Glomerular endothelial cell (primary cell): Measurements from ENCODE around the gene NTRK3. TPM values are rescaled to one million over a fixed set of nuclear protein-coding genes. Genes with fewer than 3 reads are reported as not detected.

Experiments used
- DNase-seq: peaks from one replicate; pipeline ENCODE4 v3.0.0-alpha.2; 2011; ENCODE audit warnings: low read depth, low spot score; ENCODE audit errors: extremely low read depth
- total RNA-seq: library from RNA; depleted of rRNA; stranded (reverse); fragments of >200 nt; gene quantifications from 2 replicates; pipeline ENCODE4 v1.2.3, GENCODE V29; 2015

Gene NTRK3
- total RNA-seq, 1 donor from 2014 or later = 0.41 TPM

DNA sequence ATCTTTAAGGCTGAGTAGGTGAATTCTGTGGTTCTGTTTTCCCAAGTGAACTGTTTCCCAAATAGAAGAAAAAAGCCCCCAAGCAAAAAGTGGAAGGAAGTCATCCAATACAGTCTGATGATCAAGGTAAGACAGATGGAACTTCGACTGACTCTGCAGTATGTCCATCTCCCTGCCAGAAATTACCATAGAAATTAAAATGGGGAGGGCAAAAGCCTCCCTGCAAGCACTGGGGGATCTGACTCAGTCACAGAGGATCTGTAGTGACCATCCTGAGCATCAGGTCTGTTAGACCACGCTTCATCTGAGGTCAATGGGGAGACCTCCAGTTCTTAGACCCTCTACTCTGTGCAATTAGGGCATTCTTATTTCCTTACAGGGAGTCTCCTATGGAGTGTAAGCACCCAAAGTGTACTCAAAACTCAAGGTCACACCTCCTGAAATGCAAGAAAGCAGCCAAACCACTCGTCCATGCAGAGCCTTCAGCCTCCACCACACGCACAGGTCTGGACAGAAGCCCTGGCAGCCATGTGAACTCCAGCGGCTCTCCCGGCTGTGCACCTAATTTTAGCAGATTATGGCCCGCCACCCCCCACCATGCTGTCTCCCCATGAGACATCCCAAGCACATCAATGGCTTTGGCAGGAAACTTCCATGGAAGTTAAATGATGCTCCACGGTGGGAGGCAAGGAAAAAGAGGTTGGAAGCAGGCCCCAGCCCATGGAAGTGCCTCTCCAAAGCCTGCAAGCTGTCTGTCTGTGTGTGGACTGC lies 348.7 kb downstream of the NTRK3 start:
- no peak for DNase-seq

DNA sequence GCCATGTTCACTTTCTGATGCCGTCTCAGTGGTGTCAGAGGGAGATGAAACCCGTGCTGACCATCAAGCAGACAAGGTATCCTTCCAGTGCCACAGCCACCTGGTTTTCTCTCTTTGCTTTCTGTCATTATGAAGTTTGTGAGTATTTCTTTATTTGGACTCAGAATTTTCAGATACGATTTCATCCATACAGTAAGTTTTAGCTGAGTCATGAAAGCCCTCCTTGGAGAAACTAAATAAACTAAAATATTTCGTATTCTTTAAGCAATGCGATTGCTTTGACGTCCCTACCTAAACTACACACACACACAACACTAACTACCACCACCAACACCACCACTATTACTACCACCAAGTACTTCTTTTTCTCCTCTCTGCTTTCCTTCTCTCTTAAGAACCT lies 350.1 kb downstream of the NTRK3 start:
- no peak for DNase-seq

DNA sequence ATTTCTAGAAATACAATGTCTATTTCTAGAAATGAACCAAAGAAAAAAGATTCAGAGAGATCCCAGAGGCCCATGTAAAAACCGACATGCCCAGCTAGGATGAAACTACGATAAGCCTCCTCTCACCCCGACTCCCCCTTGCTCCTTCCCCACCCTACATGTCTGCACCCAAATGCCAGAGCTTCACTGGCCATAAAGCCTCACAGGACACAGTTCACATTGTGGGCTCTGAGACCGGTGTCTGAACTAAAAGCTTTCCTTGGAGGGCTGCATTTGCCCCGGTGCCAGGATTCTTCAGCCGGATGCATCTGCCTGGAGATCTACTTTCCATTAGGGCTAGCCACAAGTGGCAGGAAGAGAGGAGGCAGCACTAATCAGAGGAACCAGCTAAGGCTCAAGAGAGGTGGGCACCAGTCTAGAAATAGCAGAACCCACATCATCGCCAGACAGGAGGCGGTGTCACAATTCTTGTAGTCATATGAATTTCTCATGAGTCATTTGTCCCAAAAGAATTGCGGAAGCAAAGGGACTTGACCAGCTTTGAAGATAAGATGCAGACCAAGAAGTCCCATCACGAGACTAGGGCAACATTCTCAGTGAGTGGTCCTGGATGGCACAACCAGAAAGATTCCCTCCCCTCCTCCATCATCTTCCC lies 353.6 kb downstream of the NTRK3 start:
- DNase-seq = no peak

DNA sequence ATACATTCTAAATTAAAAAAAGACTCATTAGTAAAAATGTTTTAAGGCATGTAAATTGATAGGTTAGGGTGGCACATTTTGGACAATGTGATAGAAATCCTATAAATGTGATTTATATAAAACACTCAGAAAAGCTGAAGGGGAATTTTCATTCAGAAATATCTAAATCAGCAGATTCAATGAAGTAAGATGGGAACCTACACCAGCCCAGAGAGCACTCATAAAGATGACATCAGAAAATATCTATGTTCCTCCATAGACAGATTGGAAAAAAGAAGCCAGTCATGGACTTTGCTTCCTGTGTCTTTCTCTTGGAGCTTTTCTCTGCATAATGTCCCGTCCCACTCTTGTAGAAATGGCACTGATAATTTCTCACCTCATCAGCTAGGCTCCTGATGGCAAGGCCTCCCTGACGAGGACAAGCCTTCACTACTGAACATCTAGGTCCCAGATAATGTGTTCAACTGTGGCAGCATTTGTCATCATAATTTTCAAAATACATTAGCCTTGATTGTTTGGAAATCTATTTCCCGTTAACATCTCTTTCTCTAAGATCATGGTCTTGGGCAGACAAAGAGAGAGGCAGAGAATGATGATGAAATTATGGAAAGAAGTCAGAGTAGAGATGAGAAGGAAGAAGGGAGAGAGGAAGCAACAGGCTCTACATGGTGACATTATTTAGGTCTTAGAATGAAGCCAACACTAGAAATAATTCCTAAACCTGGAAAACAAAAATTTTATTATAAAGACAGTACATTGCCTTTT lies 354.4 kb downstream of the NTRK3 start:
- no peak for DNase-seq

DNA sequence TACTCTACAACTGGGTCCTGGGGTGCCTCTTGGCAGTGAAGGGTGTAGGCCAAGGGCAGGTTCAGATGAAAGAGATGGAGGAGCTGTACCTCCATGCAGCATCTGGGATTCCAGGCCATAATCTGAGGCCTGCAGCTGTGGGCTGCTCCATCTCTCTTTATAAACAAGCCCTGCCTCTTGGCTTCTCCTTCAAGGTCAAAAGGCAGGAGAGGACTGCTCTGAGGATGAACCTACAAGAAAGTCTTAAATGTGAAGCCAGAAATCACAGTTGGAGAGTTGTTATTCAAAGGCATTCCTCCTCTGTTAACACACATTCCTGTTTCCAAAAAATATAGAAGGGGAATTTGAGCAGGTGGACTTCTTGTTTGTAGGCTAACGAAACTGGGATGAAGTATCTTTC lies 355.5 kb downstream of the NTRK3 start:
- no peak for DNase-seq

DNA sequence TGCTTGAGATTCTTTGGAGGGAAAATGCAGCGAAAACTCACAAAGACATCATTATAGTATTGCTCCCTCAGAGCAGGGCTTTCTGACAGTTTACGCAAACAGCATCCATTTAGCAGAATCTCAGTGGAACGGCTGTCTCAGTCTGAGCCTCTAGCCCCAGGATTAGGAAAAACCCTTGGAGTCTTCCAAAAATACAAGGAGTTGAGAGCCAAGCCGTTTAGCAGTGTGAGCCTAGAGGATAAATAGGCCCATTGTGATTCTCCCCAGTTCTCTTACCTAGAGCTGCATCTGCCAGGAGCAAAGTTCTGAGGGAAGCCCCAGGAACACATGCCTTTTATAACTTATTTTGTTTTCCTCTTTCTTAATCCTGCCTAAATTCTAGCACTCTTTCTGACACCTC lies 359.6 kb downstream of the NTRK3 start:
- no peak for DNase-seq

DNA sequence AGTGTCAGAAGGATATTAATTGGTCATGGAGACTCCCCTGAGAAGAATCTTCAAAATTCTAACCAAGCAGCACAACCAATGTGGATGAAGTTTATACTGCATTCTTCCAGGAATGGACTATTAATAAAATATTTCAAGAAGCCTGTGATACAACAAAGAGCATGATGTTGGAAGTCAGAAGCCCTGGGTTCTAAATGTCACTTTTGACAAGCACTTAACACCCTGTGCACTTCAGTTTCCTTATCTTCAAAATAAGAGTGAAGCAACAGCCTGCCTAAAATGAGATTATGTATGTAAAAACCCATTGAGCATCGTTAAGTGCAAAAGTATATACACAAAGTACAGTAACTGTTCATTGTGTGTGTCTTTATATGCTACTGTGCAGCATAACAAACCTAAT lies 369.4 kb downstream of the NTRK3 start:
- no peak for DNase-seq

DNA sequence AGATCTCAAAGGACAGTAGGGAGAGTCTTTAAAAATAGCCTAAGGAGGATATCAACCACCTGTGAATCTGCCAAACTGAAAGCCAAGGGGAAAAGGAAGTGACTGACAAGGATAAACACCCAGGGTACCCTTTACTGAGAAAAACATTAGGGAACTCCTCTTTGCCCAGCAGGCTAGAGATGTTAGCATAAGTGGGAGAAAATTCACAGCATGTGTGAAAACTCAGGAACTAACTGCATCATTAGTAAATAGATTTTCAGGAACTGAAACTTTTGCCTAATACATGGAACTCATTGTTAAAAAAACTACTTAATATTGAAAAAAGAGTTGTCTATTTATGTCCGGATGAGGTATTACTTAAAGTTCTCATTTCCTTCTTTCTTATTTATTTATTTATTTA lies 375.5 kb downstream of the NTRK3 start:
- DNase-seq = no peak

DNA sequence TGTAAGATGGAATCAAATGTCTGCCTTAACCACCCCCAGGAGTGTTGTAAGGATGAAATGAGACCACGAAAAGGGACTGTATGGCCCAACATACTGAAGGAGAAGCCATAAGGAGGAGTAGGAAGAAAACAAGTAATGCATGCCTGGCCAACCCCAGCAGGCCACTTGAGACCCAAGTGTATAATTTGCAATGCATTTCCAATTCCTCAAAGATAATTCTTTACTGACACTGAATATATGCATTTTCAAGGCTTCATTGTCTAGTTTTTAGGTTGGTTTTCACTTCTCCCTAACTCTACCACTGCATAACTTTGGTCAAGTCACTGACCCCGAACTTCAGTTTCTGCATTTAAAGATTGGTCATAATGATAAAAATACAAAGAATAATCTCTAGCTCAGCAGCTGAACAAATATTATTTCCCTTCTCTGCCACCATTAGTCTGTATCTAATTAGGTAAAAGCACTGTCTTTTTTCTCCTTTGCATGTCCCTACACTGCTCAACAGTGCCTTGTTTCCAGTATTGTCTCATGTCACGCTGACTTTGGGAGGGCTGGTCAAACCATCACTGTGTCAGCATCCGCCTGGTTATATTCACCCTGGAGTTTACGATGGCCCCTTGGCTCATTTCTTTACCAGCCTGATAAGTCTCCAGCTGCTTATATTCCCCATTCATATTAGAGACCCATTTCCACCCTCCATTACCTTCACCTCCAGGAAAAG lies 378.6 kb downstream of the NTRK3 start:
- no peak for DNase-seq

DNA sequence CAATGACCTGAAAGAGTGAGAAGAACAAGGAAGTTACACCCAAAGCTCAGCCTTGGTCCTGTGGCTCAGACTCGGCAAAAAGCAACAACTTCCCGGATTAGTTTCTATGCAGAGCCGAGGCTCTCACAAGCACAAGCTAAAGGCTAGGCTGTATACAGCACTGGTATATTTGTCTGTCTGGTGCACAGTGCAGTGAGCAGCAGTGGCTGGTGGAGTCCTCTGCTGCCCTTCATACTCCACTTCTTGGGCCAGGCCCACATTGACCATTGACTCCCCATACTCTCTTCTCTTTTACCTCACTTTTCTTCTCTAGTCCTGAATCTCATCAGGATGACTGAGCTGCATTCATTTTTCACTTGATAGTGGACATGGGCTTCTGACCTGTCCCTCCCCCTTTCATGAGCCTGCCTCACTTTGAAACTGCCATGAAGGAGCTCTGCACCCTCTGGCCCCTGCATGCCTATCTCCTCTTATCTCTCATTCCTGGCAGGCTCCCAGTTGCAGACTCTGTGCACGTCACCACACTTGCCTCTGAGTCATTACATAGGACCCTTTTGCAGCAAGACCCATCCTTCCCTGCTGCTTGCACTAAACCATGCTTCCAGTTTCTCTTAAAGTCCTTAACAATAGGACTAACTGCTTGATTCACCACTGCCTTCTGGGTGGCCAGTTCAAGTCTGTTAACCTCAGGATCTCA lies 379.3 kb downstream of the NTRK3 start:
- no peak for DNase-seq

DNA sequence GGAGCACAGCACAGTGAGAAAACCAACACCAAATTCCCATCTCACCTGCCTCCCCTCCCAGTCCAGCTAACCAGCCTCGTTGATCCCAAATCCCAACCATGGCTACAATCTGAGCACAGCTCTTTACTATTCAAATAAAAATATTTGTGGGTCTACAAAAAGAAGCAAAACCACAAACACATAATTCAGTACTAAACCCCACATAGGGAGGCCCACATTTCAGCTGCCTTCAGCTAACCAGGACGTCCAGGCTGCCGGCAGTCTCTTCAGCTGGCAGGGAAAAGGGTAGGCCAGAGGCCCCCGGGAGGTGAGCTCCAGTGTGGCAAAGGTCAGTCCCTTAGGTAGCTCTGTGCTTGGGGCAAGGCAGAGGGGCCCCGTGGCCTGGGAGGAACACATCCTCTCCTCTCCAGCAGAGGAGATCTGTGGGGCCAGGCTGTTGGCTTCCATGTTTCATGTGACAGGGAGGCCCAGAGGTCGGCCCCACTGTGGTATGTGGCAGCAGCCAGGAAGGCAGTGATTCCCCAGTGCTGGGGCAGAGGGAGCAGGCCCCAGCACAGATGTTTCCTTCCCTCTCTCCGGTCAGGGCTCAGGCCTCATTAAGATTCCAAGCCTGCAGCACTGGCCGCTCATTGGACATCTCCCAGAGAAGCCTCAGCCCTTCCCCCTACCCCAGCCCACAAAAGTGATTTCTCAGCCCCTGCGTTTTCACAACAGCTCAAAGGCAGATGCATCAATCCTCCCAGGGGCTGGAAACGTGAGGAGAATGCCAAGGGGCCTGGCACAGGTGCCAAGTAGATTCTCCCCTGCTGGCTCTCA lies 381.4 kb downstream of the NTRK3 start:
- no peak for DNase-seq

DNA sequence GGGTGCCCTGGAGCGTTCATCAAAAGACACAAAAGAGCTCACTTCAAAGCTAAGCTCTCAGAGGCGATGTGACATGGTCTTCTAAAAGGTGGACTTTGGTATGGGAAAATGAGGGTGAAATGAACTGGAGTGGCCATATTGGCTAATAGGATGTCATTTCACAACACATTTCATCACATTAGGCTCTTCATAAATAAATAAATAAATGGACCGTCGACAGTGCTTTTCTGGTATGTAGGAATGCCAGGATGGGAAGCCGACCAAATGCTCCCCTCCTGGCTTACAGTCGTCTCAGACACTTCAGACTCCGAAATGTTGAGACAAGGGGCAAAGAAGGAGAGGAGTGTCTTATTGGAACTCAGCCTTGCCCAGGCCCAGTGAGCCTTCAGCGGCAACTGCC lies 383.0 kb downstream of the NTRK3 start:
- DNase-seq = no peak

DNA sequence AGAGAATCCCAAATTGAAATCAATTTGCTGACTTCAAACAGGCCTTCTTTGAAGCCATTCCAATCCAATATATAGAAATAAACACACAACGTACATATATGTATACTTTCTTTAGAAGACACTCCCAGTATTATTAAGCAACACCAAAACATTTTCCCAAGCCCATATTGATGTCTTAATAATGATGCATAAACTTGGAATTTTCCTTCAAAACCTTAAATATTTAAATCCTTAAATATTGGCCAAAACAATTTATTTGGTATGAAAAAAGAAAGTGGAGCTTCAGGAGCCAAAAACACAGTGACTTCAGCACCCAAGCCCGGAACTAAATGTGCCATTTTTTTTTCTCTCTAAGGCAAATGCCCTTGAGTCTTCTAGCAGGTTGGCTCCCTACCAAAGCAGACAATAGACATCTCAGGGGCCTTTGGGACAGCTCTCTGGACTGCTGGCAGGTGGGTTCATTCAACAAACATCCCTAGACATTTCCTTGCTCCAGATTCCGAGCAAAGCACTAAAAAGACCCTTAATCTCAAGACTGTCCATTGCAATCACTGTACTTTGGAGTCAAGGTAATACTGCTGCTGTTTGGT lies 384.7 kb downstream of the NTRK3 start:
- DNase-seq = no peak

DNA sequence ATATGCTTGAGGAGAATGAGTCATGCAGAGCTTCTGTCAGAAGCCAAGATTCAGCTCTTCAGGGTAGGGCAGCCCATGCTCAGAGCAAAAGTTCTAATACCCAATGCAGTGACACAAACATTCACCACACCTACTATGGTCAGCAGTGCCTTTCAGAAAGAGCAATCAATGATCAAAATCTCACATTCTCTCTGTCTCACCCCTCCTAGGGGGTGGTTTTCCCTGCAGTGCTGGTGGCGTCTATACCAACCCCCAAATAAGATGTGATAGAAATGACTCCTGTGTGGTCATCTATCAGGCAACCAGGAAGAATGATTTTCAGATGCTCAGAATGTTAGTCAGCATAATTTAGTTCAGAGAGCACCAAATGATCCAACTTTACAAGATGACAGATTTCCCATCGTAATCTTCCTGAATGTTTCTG lies 385.3 kb downstream of the NTRK3 start:
- no peak for DNase-seq

DNA sequence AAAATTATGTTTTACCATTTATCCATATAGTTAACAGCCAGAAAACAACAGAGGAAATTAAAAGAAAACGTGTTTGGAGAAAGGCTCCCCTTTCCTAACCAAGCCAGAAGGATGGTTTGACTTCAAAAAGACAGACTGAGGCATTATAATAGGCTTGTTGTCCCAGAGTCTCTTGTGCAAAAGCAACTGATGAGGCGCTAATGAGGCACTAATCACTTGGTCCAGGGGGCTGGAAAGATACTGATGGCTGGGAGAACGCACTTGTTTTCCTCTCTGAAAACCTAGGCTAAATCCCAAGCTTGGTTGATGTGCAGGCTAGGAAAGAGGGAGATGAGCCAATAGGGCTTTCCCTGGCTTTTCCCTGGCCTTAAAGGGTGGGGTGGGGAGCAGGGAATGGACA lies 389.6 kb downstream of the NTRK3 start:
- DNase-seq = no peak

DNA sequence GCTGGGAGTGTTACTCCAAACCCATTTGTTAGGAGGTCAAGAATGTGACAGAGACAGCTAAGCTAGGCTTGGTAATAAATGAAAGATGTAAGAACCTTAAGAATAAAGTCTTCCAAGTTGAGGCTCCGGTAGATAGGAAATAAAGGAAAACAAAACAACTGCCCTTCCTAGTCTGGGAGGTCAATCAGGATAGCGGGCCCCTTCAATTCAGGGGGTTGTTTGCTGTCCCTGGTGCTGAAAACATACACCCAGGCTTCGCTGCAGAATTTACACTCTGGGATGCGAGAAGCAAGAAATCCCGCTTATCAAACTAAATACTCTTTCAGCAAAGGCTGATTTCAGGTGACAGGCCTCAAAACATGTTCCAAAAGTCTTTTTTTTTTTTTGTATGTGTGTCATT lies 393.4 kb downstream of the NTRK3 start:
- no peak for DNase-seq

DNA sequence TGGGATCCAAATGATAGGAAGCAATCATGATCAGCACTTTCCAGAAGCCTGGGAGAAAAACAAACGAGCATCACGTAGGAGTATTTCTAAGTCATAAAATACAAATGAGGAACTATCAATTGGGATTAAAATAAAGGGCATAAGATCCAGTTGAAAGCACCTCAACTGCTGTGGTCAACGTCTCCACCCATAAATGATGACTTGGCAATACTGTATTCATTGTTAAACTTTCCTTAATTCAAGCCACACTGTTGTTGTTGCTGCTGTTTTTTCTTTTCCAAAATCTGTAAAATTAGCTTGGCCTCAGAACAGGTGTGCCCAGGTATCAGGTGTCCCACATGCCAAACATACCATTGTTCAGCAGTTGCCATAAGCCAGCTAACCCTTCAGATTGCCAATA lies 395.8 kb downstream of the NTRK3 start:
- DNase-seq = no peak

DNA sequence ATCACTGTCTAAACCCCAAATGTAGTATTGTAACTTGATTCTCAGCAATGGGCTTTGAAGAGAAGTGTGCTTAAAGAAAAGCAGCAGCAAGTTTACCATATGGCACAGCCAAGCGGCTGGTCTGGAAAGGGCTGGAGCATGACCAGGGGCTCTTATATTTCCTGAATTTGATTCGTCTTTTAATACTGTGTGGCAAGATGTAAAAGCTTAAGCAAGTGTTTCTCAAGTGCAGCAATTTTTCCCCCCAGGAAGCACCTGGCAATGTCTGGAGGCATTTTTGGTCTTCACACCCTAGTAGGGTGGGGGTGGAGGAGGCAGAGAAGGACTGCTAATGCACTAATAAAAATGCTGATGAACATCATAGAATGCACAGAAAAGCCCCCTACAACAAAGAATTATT lies 397.9 kb downstream of the NTRK3 start:
- no peak for DNase-seq

DNA sequence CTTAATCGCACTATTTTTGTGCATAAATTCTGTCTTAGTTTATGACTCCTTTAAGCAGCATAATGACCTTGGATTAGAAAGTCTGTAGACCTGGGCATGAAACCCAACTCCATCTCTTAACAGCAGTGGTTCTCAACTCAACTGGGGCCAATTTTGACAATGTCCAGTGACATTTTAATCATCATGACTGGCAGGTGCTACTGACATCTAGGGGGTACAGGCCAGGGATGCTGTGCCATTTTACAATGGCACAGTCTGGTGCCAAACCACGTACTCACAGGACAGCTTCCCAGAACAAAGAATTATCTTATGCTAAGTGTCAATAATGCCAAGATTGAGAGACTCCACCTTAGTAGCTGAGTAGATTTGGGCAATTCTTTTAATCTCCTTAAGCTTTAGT lies 405.0 kb downstream of the NTRK3 start:
- DNase-seq = no peak
